PC-9 (cell line): ENCODE data around the gene ARHGAP24. TPM values are rescaled to one million over a fixed set of nuclear protein-coding genes. Genes with fewer than 3 reads are reported as not detected.

Experiments
- BruUV-seq: library from RNA; stranded (reverse); fragments of 400-500 nt; replicated peaks from 2 replicates; lab custom pipeline; 2021; lab: Mats Ljungman, UMichigan
- CTCF ChIA-PET: fragments of 300-600 bp; sonication (Branson Sonifier 250); formaldehyde crosslinking; loops from one replicate; lab custom pipeline; 2022; ENCODE audit warnings: antibody characterized with exemption; lab: Charles Lee
- POLR2A ChIA-PET: fragments of 300-600 bp; sonication (Branson Sonifier 250); formaldehyde crosslinking; loops from one replicate; lab custom pipeline; 2022; ENCODE audit warnings: antibody characterized with exemption; ENCODE audit not compliant: unreplicated experiment; lab: Charles Lee
- DNase-seq, 2 experiments: peaks; one replicate each; pipeline versions ENCODE4 v3.0.0 to v3.0.0-alpha.2; 2015 to 2022; ENCODE audit warnings: mixed read lengths in 1 of 2
- H2AFZ ChIP-seq: fragments of 200-600 bp; sonication (generic); 2 replicates; pipeline ENCODE4 v1.8.1; 2017; ENCODE audit warnings: antibody characterized with exemption
- H3F3A ChIP-seq: fragments of 200-600 bp; sonication (generic); 2 replicates; pipeline ENCODE4 v1.8.1; 2017; ENCODE audit warnings: antibody characterized with exemption, mild to moderate bottlenecking, low read depth; ENCODE audit not compliant: insufficient read depth
- H3K27ac ChIP-seq: fragments of 200-600 bp; sonication (generic); 2 replicates; pipeline ENCODE4 v1.6.1; 2016; ENCODE audit warnings: mixed run types
- H3K27me3 ChIP-seq: fragments of 200-600 bp; sonication (generic); 2 replicates; pipeline ENCODE4 v1.6.1; 2016; ENCODE audit warnings: low read depth, mixed run types; ENCODE audit not compliant: insufficient read depth
- H3K36me3 ChIP-seq: fragments of 200-600 bp; sonication (generic); 2 replicates; pipeline ENCODE4 v1.6.1; 2016; ENCODE audit warnings: low read depth, mixed run types
- H3K4me1 ChIP-seq: fragments of 200-600 bp; sonication (generic); replicated peaks from 2 replicates; pipeline ENCODE4 v1.6.1; 2016; ENCODE audit warnings: mixed run types; ENCODE audit not compliant: insufficient read depth
- H3K4me2 ChIP-seq: fragments of 200-600 bp; sonication (generic); 2 replicates; pipeline ENCODE4 v1.6.1; 2017; ENCODE audit warnings: mixed run types
- H3K4me3 ChIP-seq: fragments of 200-600 bp; sonication (generic); 2 replicates; pipeline ENCODE4 v1.6.1; 2016; ENCODE audit warnings: mixed run types
- H3K79me2 ChIP-seq: fragments of 200-600 bp; sonication (generic); 2 replicates; pipeline ENCODE4 v1.6.1; 2017; ENCODE audit warnings: low read depth, mixed run types
- H3K9me2 ChIP-seq: fragments of 200-600 bp; sonication (generic); 2 replicates; pipeline ENCODE4 v1.8.1; 2017; ENCODE audit warnings: mild to moderate bottlenecking; ENCODE audit not compliant: insufficient read depth
- H3K9me3 ChIP-seq: fragments of 200-600 bp; sonication (generic); 2 replicates; pipeline ENCODE4 v1.8.1; 2016; ENCODE audit warnings: low read depth; ENCODE audit not compliant: insufficient read depth
- H4K20me1 ChIP-seq: fragments of 200-600 bp; sonication (generic); 2 replicates; pipeline ENCODE4 v1.8.1; 2017; ENCODE audit not compliant: insufficient read depth
- CTCF ChIP-seq: fragments of 200-600 bp; sonication (generic); conservative IDR thresholded peaks from 2 replicates; pipeline ENCODE4 v1.6.1; 2017; ENCODE audit warnings: mixed run types, antibody characterized with exemption, mild to moderate bottlenecking, moderate library complexity
- EZH2 ChIP-seq: fragments of 200-600 bp; sonication (generic); IDR thresholded peaks from 2 replicates; pipeline ENCODE4 v1.8.0; 2017; ENCODE audit warnings: antibody characterized with exemption, low read depth
- intact Hi-C: fragments of 100-400 bp; cut with micrococcal nuclease; formaldehyde crosslinking; loops from one replicate; pipeline ENCODE4 v1.10.0; 2022; ENCODE audit not compliant: unreplicated experiment
- total RNA-seq: library from RNA; stranded (reverse); gene quantifications from 2 replicates; pipeline ENCODE4 v1.2.3, GENCODE V29; 2021

The ARHGAP24 gene
- total RNA-seq, 1 experiment from 2014 or later, result 2.2 TPM

DNA sequence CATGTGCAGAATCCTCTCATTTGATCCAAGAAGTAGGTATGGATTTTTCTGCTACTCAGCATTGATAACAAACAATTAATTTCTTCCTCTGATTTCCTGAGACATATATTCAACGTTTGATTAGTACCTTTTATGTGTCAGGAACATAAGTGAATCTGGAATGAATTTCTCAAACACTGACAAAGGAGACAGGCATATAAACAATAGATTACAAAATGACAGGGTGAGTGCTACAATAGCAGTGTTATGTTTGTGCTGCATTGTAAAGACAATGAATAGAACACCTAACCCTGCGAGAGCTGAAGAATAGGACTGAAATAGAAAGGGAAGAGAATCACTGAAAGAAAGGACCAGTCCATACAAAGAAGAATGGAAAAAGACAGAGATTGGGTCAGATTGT lies 52.9 kb downstream of the ARHGAP24 start:
- no TSS peak for BruUV-seq
- Histone ChIP-seq H3K27me3 (no peaks in the 10 kb centered on the region), H3K27ac (no peak overlapping the region), H3K79me2 (no peaks in the 10 kb centered on the region), H3K9me2 (no peaks in the 10 kb centered on the region), H4K20me1 (no peaks in the 10 kb centered on the region), H2AFZ (no peak overlapping the region), H3K4me2 (no peak overlapping the region), H3K4me1 (no peaks in the 10 kb centered on the region), H3F3A (no peaks in the 10 kb centered on the region), H3K9me3 (no peaks in the 10 kb centered on the region), H3K36me3 (no peaks in the 10 kb centered on the region), H3K4me3 (no peak overlapping the region)
- ChIA-PET POLR2A (no interaction called here), CTCF (no interaction called here)
- TF ChIP-seq CTCF (no peak), EZH2 (no peak)
- DNase-seq, result no peak
- intact Hi-C loops, result no loop called here

- Histone ChIP-seq H3K27ac (no peak overlapping the region), H3K36me3 (no peaks in the 10 kb centered on the region), H3K27me3 (no peaks in the 10 kb centered on the region), H2AFZ (no peak overlapping the region), H3K4me2 (no peak overlapping the region), H3K79me2 (no peaks in the 10 kb centered on the region), H3K9me2 (no peaks in the 10 kb centered on the region), H3K4me3 (no peak overlapping the region), H4K20me1 (no peaks in the 10 kb centered on the region), H3K9me3 (no peaks in the 10 kb centered on the region), H3K4me1 (no peaks in the 10 kb centered on the region), H3F3A (no peaks in the 10 kb centered on the region)
- intact Hi-C loops, result no loop called here
- no peak for DNase-seq
- no peak for TF ChIP-seq CTCF
- no TSS peak for BruUV-seq
- POLR2A ChIA-PET, result no interaction called here
- CTCF ChIA-PET, result no interaction called here
Observed at GRCh38 chr4:85531560-85532341, 56.8 kb downstream of the ARHGAP24 start.

- Histone ChIP-seq H3K4me2 (no peak overlapping the region), H3K79me2 (no peaks in the 10 kb centered on the region), H3K4me1 (no peaks in the 10 kb centered on the region), H3F3A (no peaks in the 10 kb centered on the region), H3K9me2 (no peaks in the 10 kb centered on the region), H2AFZ (no peak overlapping the region), H4K20me1 (no peaks in the 10 kb centered on the region), H3K4me3 (no peak overlapping the region), H3K27me3 (no peaks in the 10 kb centered on the region), H3K27ac (no peak overlapping the region), H3K9me3 (no peaks in the 10 kb centered on the region), H3K36me3 (no peaks in the 10 kb centered on the region)
- DNase-seq, result no peak
- TF ChIP-seq CTCF, result no peak
- no peak for TF ChIP-seq EZH2
- ChIA-PET POLR2A (no interaction called here), CTCF (no interaction called here)
- no TSS peak for BruUV-seq
- intact Hi-C loops, result no loop called here
Observed at GRCh38 chr4:85534120-85534519, 59.2 kb downstream of the ARHGAP24 start.
